IMR-90 (cell line): Measurements from ENCODE around the gene FADS2. TPM values are rescaled to one million over a fixed set of nuclear protein-coding genes. Genes with fewer than 3 reads are reported as not detected.

Experiments used
- ATAC-seq: fragments of 200-7000 bp; cut with Tn5 transposase; 2 replicates; pipeline ENCODE4 v1.9.1; 2020; ENCODE audit warnings: low read depth, mild to moderate bottlenecking, moderate library complexity
- BruUV-seq: library from RNA; stranded (reverse); fragments of 400-500 nt; replicated peaks from 2 replicates; lab custom pipeline; 2021; lab: Mats Ljungman, UMichigan
- CTCF ChIA-PET: fragments of 300-600 bp; formaldehyde crosslinking; extraction: SDS; loops from one replicate; lab custom pipeline; 2021; ENCODE audit warnings: antibody characterized with exemption; lab: Yijun Ruan, JAX
- POLR2A ChIA-PET: fragments of 300-600 bp; sonication (Branson Sonifier 250); formaldehyde crosslinking; loops from one replicate; lab custom pipeline; 2022; ENCODE audit warnings: antibody characterized with exemption; ENCODE audit not compliant: unreplicated experiment; lab: Charles Lee
- DNase-seq: peaks from one replicate; pipeline ENCODE4 v3.0.0; 2013
- H2AFZ ChIP-seq: replicated peaks from 2 replicates; pipeline ENCODE3; 2013; ENCODE audit warnings: low read length, mild to moderate bottlenecking; ENCODE audit not compliant: poor library complexity
- H2AK5ac ChIP-seq: 2 replicates; pipeline ENCODE4 v1.6.1; 2013; ENCODE audit warnings: low read depth, low read length, inconsistent platforms
- H2AK9ac ChIP-seq: replicated peaks from 2 replicates; pipeline ENCODE3; 2013; ENCODE audit warnings: mild to moderate bottlenecking, low read depth, low read length, moderate library complexity; ENCODE audit not compliant: poor library complexity
- H2BK120ac ChIP-seq: 2 replicates; pipeline ENCODE4 v1.6.1; 2013; ENCODE audit warnings: low read depth, low read length, inconsistent platforms
- H2BK15ac ChIP-seq: 3 replicates; pipeline ENCODE4 v1.6.1; 2013; ENCODE audit warnings: low read depth, low read length, inconsistent platforms
- H2BK20ac ChIP-seq: 2 replicates; pipeline ENCODE4 v1.6.1; 2013; ENCODE audit warnings: low read depth, mild to moderate bottlenecking, inconsistent platforms, low read length, moderate library complexity
- H2BK5ac ChIP-seq: 2 replicates; pipeline ENCODE4 v1.6.1; 2013; ENCODE audit warnings: mild to moderate bottlenecking, low read depth, low read length, inconsistent platforms; ENCODE audit not compliant: poor library complexity, severe bottlenecking
- H3K14ac ChIP-seq: replicated peaks from 2 replicates; pipeline ENCODE4 v1.6.1; 2013; ENCODE audit warnings: low read depth, low read length, inconsistent platforms
- H3K18ac ChIP-seq: 2 replicates; pipeline ENCODE4 v1.6.1; 2013; ENCODE audit warnings: low read depth, low read length, control low read depth
- H3K23ac ChIP-seq: 2 replicates; pipeline ENCODE4 v1.6.1; 2013; ENCODE audit warnings: low read depth, low read length, inconsistent platforms
- H3K27ac ChIP-seq: 2 replicates; pipeline ENCODE4 v1.5.1; 2013; ENCODE audit warnings: mild to moderate bottlenecking, control low read depth, low read length; ENCODE audit not compliant: insufficient read depth
- H3K27me3 ChIP-seq: 2 replicates; pipeline ENCODE4 v1.6.1; 2013; ENCODE audit warnings: low read length; ENCODE audit not compliant: control insufficient read depth, insufficient read depth
- H3K36me3 ChIP-seq: 2 replicates; pipeline ENCODE4 v1.6.1; 2013; ENCODE audit warnings: low read length, mixed read lengths; ENCODE audit not compliant: control insufficient read depth, insufficient read depth
- H3K4ac ChIP-seq: 2 replicates; pipeline ENCODE4 v1.6.1; 2013; ENCODE audit warnings: low read depth, low read length, inconsistent platforms
- H3K4me1 ChIP-seq: 2 replicates; pipeline ENCODE4 v1.6.1; 2013; ENCODE audit warnings: low read length, mixed read lengths; ENCODE audit not compliant: control insufficient read depth, insufficient read depth
- H3K4me2 ChIP-seq: 2 replicates; pipeline ENCODE4 v1.6.1; 2013; ENCODE audit warnings: low read depth, mild to moderate bottlenecking, control low read depth, low read length, moderate library complexity
- H3K4me3 ChIP-seq: 2 replicates; pipeline ENCODE4 v1.5.1; 2013; ENCODE audit warnings: low read depth, mild to moderate bottlenecking, control low read depth, low read length, moderate library complexity; ENCODE audit not compliant: insufficient read depth
- H3K56ac ChIP-seq: 2 replicates; pipeline ENCODE4 v1.6.1; 2013; ENCODE audit warnings: low read length, inconsistent platforms; ENCODE audit not compliant: insufficient read depth; ENCODE audit errors: extremely low read depth
- H3K79me1 ChIP-seq, 2 experiments: 2 replicates each; pipeline ENCODE4 v1.6.1; 2013; ENCODE audit warnings: low read length in 2 of 2, inconsistent platforms in 1 of 2, low read depth in 1 of 2
- H3K9ac ChIP-seq: 2 replicates; pipeline ENCODE4 v1.6.1; 2013; ENCODE audit warnings: low read depth, low read length, control low read depth
- H3K9me1 ChIP-seq: 2 replicates; pipeline ENCODE4 v1.6.1; 2013; ENCODE audit warnings: low read length, inconsistent platforms; ENCODE audit not compliant: insufficient read depth
- H3K9me3 ChIP-seq: 2 replicates; pipeline ENCODE4 v1.6.1; 2013; ENCODE audit warnings: low read length; ENCODE audit not compliant: control insufficient read depth, insufficient read depth
- H4K20me1 ChIP-seq: 2 replicates; pipeline ENCODE4 v1.6.1; 2013; ENCODE audit warnings: low read length, inconsistent platforms; ENCODE audit not compliant: insufficient read depth
- H4K5ac ChIP-seq: 2 replicates; pipeline ENCODE4 v1.6.1; 2013; ENCODE audit warnings: mild to moderate bottlenecking, low read depth, low read length, control low read depth
- H4K8ac ChIP-seq, 2 experiments: 2 replicates each; pipeline ENCODE4 v1.6.1; 2013; ENCODE audit warnings: low read depth in 2 of 2, low read length in 2 of 2, control low read depth in 1 of 2, inconsistent platforms in 1 of 2
- H4K91ac ChIP-seq: 2 replicates; pipeline ENCODE4 v1.6.1; 2013; ENCODE audit warnings: low read depth, low read length, inconsistent platforms; ENCODE audit not compliant: insufficient read depth
- BHLHE40 ChIP-seq: fragments of 150-350 bp; IDR thresholded peaks from 2 replicates; pipeline ENCODE4 v1.6.1; 2016; ENCODE audit warnings: mild to moderate bottlenecking, low read depth, low read length
- CEBPB ChIP-seq: IDR thresholded peaks from 2 replicates; pipeline ENCODE4 v1.6.1; 2012; ENCODE audit warnings: low read depth, low read length, improper control_type of control experiment
- CHD1 ChIP-seq: IDR thresholded peaks from 2 replicates; pipeline ENCODE4 v1.6.1; 2012; ENCODE audit warnings: low read depth, low read length, improper control_type of control experiment
- ELK1 ChIP-seq: fragments of 150-350 bp; IDR thresholded peaks from 2 replicates; pipeline ENCODE4 v1.6.1; 2016; ENCODE audit warnings: low read depth, mild to moderate bottlenecking, low read length, moderate library complexity, borderline replicate concordance
- FOS ChIP-seq: fragments of 150-350 bp; IDR thresholded peaks from 2 replicates; pipeline ENCODE4 v1.6.1; 2016; ENCODE audit warnings: low read depth, low read length
- MAFK ChIP-seq: IDR thresholded peaks from 2 replicates; pipeline ENCODE4 v1.6.1; 2012; ENCODE audit warnings: low read depth, low read length, improper control_type of control experiment
- MAZ ChIP-seq: IDR thresholded peaks from 2 replicates; pipeline ENCODE4 v1.6.1; 2012; ENCODE audit warnings: low read depth, mild to moderate bottlenecking, low read length, improper control_type of control experiment, moderate library complexity, borderline replicate concordance
- MXI1 ChIP-seq: IDR thresholded peaks from 2 replicates; pipeline ENCODE4 v1.6.1; 2012; ENCODE audit warnings: low read depth, mild to moderate bottlenecking, low read length, moderate library complexity, borderline replicate concordance
- NFE2L2 ChIP-seq: fragments of 150-350 bp; IDR thresholded peaks from 2 replicates; pipeline ENCODE4 v1.6.1; 2016; ENCODE audit warnings: low read depth, mild to moderate bottlenecking, low read length
- POLR2A ChIP-seq: IDR thresholded peaks from 2 replicates; pipeline ENCODE4 v1.6.1; 2012; ENCODE audit warnings: mild to moderate bottlenecking, low read depth, low read length
- RAD21 ChIP-seq: IDR thresholded peaks from 2 replicates; pipeline ENCODE4 v1.6.1; 2012; ENCODE audit warnings: low read length, improper control_type of control experiment
- RCOR1 ChIP-seq: IDR thresholded peaks from 2 replicates; pipeline ENCODE4 v1.6.1; 2012; ENCODE audit warnings: mild to moderate bottlenecking, low read length, improper control_type of control experiment; ENCODE audit not compliant: insufficient replicate concordance
- RFX5 ChIP-seq: IDR thresholded peaks from 2 replicates; pipeline ENCODE4 v1.8.0; 2012; ENCODE audit warnings: low read depth, mild to moderate bottlenecking, low read length, moderate library complexity
- SMC3 ChIP-seq: fragments of 150-350 bp; IDR thresholded peaks from 2 replicates; pipeline ENCODE4 v1.6.1; 2016; ENCODE audit warnings: low read depth, mild to moderate bottlenecking, antibody characterized with exemption, low read length, moderate library complexity
- USF2 ChIP-seq: fragments of 150-350 bp; IDR thresholded peaks from 2 replicates; pipeline ENCODE4 v1.6.1; 2017; ENCODE audit warnings: mild to moderate bottlenecking, antibody characterized with exemption, low read length, low read depth
- WGBS, 2 experiments: methylation state at CpG; one replicate each; pipeline versions ENCODE4 v1.1.5 to v1.1.7; 2013; ENCODE audit warnings: missing lambda C conversion rate in 2 of 2; ENCODE audit not compliant: insufficient read length in 1 of 2; ENCODE audit errors: extremely low coverage in 2 of 2; 5-methylcytosine and 5-hydroxymethylcytosine counted together
- dilution Hi-C: fragments of 300-500 bp; cut with HindIII; formaldehyde crosslinking; loops from one replicate; pipeline ENCODE4 v1.14.3; 2018; ENCODE audit warnings: low sequenced_read_pairs; ENCODE audit not compliant: unreplicated experiment
- in situ Hi-C: fragments of 300-500 bp; cut with MboI; formaldehyde crosslinking; loops from 3 replicates; pipeline ENCODE4 v1.14.3; 2019; ENCODE audit warnings: low sequenced_read_pairs, inconsistent platforms, mixed read lengths
- intact Hi-C: fragments of 100-400 bp; cut with micrococcal nuclease; formaldehyde crosslinking; loops from 2 replicates; pipeline ENCODE4 v1.10.0; 2022
- polyA plus RNA-seq, 3 experiments: library from polyadenylated mRNA; depleted of rRNA; stranded (reverse); fragments of >200 nt; gene quantifications; 2 replicates each; pipeline ENCODE4 v1.2.3, GENCODE V29; 2012; ENCODE audit warnings: low replicate concordance in 1 of 3
- total RNA-seq: library from RNA; depleted of rRNA; stranded (reverse); fragments of >200 nt; gene quantifications from 2 replicates; pipeline ENCODE4 v1.2.3, GENCODE V29; 2012

Gene FADS2
- total and polyA plus RNA-seq, 2 of the 4 experiments (the other 2 are of a cell fraction) = 33.3 to 88.4 TPM

- no TSS peak for BruUV-seq
- H3K36me3 ChIP-seq = no peaks in the 10 kb centered on the region
- no peak overlapping the region for H3K23ac ChIP-seq
- H2BK5ac ChIP-seq = no peak overlapping the region
- H3K27ac ChIP-seq = no peak overlapping the region
- no peak overlapping the region; the same call in 2 of the 3 replicates for H2BK15ac ChIP-seq
- no peak overlapping the region for H3K4ac ChIP-seq
- H3K9me1 ChIP-seq = no peaks in the 10 kb centered on the region
- H4K91ac ChIP-seq = no peak overlapping the region
- no peak for ATAC-seq
- DNase-seq = no peak
- no peaks in the 10 kb centered on the region for H4K20me1 ChIP-seq
- dilution Hi-C loops (no loop called here), in situ Hi-C loops (loop anchor here (5.0 kb wide), 2 partner anchors 50 to 210 kb away; no protein-coding TSS in a partner anchor), intact Hi-C loops (loop anchor here (1.0 to 2.0 kb wide), 2 partner anchors 26 to 185 kb away; no protein-coding TSS in a partner anchor)
- ChIA-PET CTCF (interaction anchor here (1.0 to 5.2 kb wide), 3 partner anchors 51 to 185 kb away, joined by 4 to 52 read pairs (median 39); partner anchors contain the start of gene BEST1), POLR2A (no interaction called here)
- no peaks in the 10 kb centered on the region for H3K79me1 ChIP-seq
- peak overlapping the region; percentile 10; the same call in 1 of the 2 replicates for H2AK5ac ChIP-seq
- no peak overlapping the region for H3K18ac ChIP-seq
- no peak overlapping the region for H4K5ac ChIP-seq
- H2BK120ac ChIP-seq = no peak overlapping the region
- no peak overlapping the region for H3K14ac ChIP-seq
- H3K56ac ChIP-seq = no peak overlapping the region
- H3K4me2 ChIP-seq = no peak overlapping the region
- no peak overlapping the region for H3K4me3 ChIP-seq
- H4K8ac ChIP-seq = no peak overlapping the region
- H2BK20ac ChIP-seq = no peak overlapping the region
- H2AFZ ChIP-seq = no peak overlapping the region
- no peaks in the 10 kb centered on the region for H3K27me3 ChIP-seq
- H2AK9ac ChIP-seq = peak overlapping the region; percentile 85
- no peak overlapping the region for H3K9ac ChIP-seq
- H3K9me3 ChIP-seq = no peaks in the 10 kb centered on the region
- H3K4me1 ChIP-seq = peaks cover 3% of the 10 kb centered on the region; the same call in 1 of the 2 replicates
- 74% methylated on average over 3 of the region's 15 CpGs; no CpG with 5 or more reads in 1 of the 2 experiments for WGBS, 2 experiments
- TF ChIP-seq MAFK (no peak), BHLHE40 (no peak), CEBPB (no peak), MAZ (no peak), MXI1 (no peak), ELK1 (no peak), USF2 (no peak), POLR2A (no peak), RAD21 (no peak), NFE2L2 (no peak), CHD1 (no peak), SMC3 (no peak), RCOR1 (no peak), RFX5 (no peak), FOS (no peak)
Observed at GRCh38 chr11:61896665-61897386, 68.7 kb downstream of the FADS2 start.
